DOHH2 (cell line): ENCODE results near the gene ABCD2.

Source experiments
- CTCF ChIP-seq: fragments of 200-600 bp; sonication (generic); IDR thresholded peaks from one replicate; pipeline ENCODE4 v1.5.1; 2014; ENCODE audit warnings: antibody characterized with exemption, mild to moderate bottlenecking, low read depth, low read length; ENCODE audit not compliant: poor library complexity, severe bottlenecking
- EZH2phosphoT487 ChIP-seq: fragments of 200-600 bp; sonication (generic); IDR thresholded peaks from 2 replicates; pipeline ENCODE4 v1.6.1; 2017; ENCODE audit warnings: borderline replicate concordance, mild to moderate bottlenecking, antibody characterized with exemption, low read length, moderate library complexity, mixed read lengths

- TF ChIP-seq CTCF: no peak
- TF ChIP-seq EZH2phosphoT487: no peak
These were observed 47.1 kb downstream of the ABCD2 start for GRCh38 chr12:39572551-39572950.
